HUES48 (cell line): ENCODE results near the gene APBB2.

Source experiments
- H3K27ac ChIP-seq: one replicate; pipeline ENCODE4 v1.7.0; 2013; ENCODE audit warnings: low read depth, low read length, inconsistent platforms
- H3K27me3 ChIP-seq: 2 replicates; pipeline ENCODE4 v1.6.1; 2013; ENCODE audit warnings: mild to moderate bottlenecking, low read length; ENCODE audit not compliant: control insufficient read depth, insufficient read depth
- H3K36me3 ChIP-seq: 2 replicates; pipeline ENCODE4 v1.6.1; 2013; ENCODE audit warnings: low read length; ENCODE audit not compliant: control insufficient read depth, insufficient read depth
- H3K4me1 ChIP-seq: 2 replicates; pipeline ENCODE4 v1.6.1; 2013; ENCODE audit warnings: mild to moderate bottlenecking, low read length; ENCODE audit not compliant: control insufficient read depth, insufficient read depth
- H3K4me3 ChIP-seq: 2 replicates; pipeline ENCODE4 v1.5.1; 2013; ENCODE audit warnings: mild to moderate bottlenecking, low read depth, low read length
- H3K9ac ChIP-seq: 2 replicates; pipeline ENCODE4 v1.6.1; 2013; ENCODE audit warnings: mild to moderate bottlenecking, low read depth, low read length, moderate library complexity
- H3K9me3 ChIP-seq: 2 replicates; pipeline ENCODE4 v1.6.1; 2013; ENCODE audit warnings: low read length; ENCODE audit not compliant: control insufficient read depth, insufficient read depth

The APBB2 gene

GRCh38 chr4:41095973-41096372 is 118.4 kb downstream of the APBB2 start:
- Histone ChIP-seq H3K4me1 (peaks cover 6% of the 10 kb centered on the region; the same call in 1 of the 2 replicates), H3K27me3 (no peaks in the 10 kb centered on the region), H3K27ac (no peak overlapping the region), H3K9me3 (no peaks in the 10 kb centered on the region), H3K4me3 (no peak overlapping the region), H3K9ac (no peak overlapping the region), H3K36me3 (no peaks in the 10 kb centered on the region)

GRCh38 chr4:41095192-41095872 is 119.0 kb downstream of the APBB2 start:
- Histone ChIP-seq H3K4me3 (no peak overlapping the region), H3K9ac (no peak overlapping the region), H3K27me3 (no peaks in the 10 kb centered on the region), H3K27ac (no peak overlapping the region), H3K4me1 (peaks cover 6% of the 10 kb centered on the region; the same call in 1 of the 2 replicates), H3K9me3 (no peaks in the 10 kb centered on the region), H3K36me3 (no peaks in the 10 kb centered on the region)

- no peaks in the 10 kb centered on the region for H3K4me1 ChIP-seq
- no peaks in the 10 kb centered on the region for H3K27me3 ChIP-seq
- no peak overlapping the region for H3K27ac ChIP-seq
- no peaks in the 10 kb centered on the region for H3K9me3 ChIP-seq
- H3K9ac ChIP-seq: no peak overlapping the region
- no peaks in the 10 kb centered on the region for H3K36me3 ChIP-seq
- H3K4me3 ChIP-seq: no peak overlapping the region
Observed at GRCh38 chr4:41092128-41092527, 122.2 kb downstream of the APBB2 start.

- no peak overlapping the region for H3K4me3 ChIP-seq
- H3K9ac ChIP-seq: no peak overlapping the region
- H3K36me3 ChIP-seq: no peaks in the 10 kb centered on the region
- no peaks in the 10 kb centered on the region for H3K27me3 ChIP-seq
- no peak overlapping the region for H3K27ac ChIP-seq
- H3K9me3 ChIP-seq: no peaks in the 10 kb centered on the region
- H3K4me1 ChIP-seq: peaks cover 5% of the 10 kb centered on the region; the same call in 1 of the 2 replicates
Observed at GRCh38 chr4:41081847-41082246, 132.5 kb downstream of the APBB2 start.

- H3K9ac ChIP-seq: no peak overlapping the region
- H3K27ac ChIP-seq: no peak overlapping the region
Observed at GRCh38 chr4:41080976-41081375, 133.4 kb downstream of the APBB2 start.

GRCh38 chr4:41079881-41080560 is 134.3 kb downstream of the APBB2 start:
- H3K9me3 ChIP-seq: no peaks in the 10 kb centered on the region
- H3K27ac ChIP-seq: no peak overlapping the region
- no peak overlapping the region for H3K4me3 ChIP-seq
- no peak overlapping the region for H3K9ac ChIP-seq
- peaks cover 5% of the 10 kb centered on the region; the same call in 1 of the 2 replicates for H3K4me1 ChIP-seq
- no peaks in the 10 kb centered on the region for H3K36me3 ChIP-seq
- no peaks in the 10 kb centered on the region for H3K27me3 ChIP-seq

More at GRCh38 chr4:41080976-41081375, 133.4 kb downstream of the APBB2 start:
- no peaks in the 10 kb centered on the region for H3K27me3 ChIP-seq
- H3K4me1 ChIP-seq: peaks cover 5% of the 10 kb centered on the region; the same call in 1 of the 2 replicates
- no peaks in the 10 kb centered on the region for H3K9me3 ChIP-seq
- H3K36me3 ChIP-seq: no peaks in the 10 kb centered on the region
- no peak overlapping the region for H3K4me3 ChIP-seq

GRCh38 chr4:41077628-41078027 is 136.7 kb downstream of the APBB2 start:
- H3K9ac ChIP-seq: no peak overlapping the region
- H3K4me1 ChIP-seq: peaks cover 11% of the 10 kb centered on the region
- no peaks in the 10 kb centered on the region for H3K36me3 ChIP-seq
- H3K27me3 ChIP-seq: no peaks in the 10 kb centered on the region
- H3K27ac ChIP-seq: no peak overlapping the region
- H3K9me3 ChIP-seq: no peaks in the 10 kb centered on the region
- no peak overlapping the region for H3K4me3 ChIP-seq

- Histone ChIP-seq H3K27ac (no peak overlapping the region), H3K36me3 (no peaks in the 10 kb centered on the region), H3K9ac (no peak overlapping the region), H3K27me3 (no peaks in the 10 kb centered on the region), H3K9me3 (no peaks in the 10 kb centered on the region), H3K4me1 (peaks cover 22% of the 10 kb centered on the region), H3K4me3 (no peak overlapping the region)
Observed at GRCh38 chr4:41076481-41076880, 137.9 kb downstream of the APBB2 start.

- no peaks in the 10 kb centered on the region for H3K27me3 ChIP-seq
- no peak overlapping the region for H3K9ac ChIP-seq
- no peak overlapping the region for H3K27ac ChIP-seq
- H3K36me3 ChIP-seq: no peaks in the 10 kb centered on the region
- H3K9me3 ChIP-seq: no peaks in the 10 kb centered on the region
- peaks cover 36% of the 10 kb centered on the region for H3K4me1 ChIP-seq
- no peak overlapping the region for H3K4me3 ChIP-seq
Observed at GRCh38 chr4:41074215-41074614, 140.1 kb downstream of the APBB2 start.

- H3K27ac ChIP-seq: no peak overlapping the region
- H3K4me1 ChIP-seq: peaks cover 38% of the 10 kb centered on the region
- no peak overlapping the region for H3K9ac ChIP-seq
- no peaks in the 10 kb centered on the region for H3K9me3 ChIP-seq
- no peaks in the 10 kb centered on the region for H3K27me3 ChIP-seq
- no peak overlapping the region for H3K4me3 ChIP-seq
- no peaks in the 10 kb centered on the region for H3K36me3 ChIP-seq
Observed at GRCh38 chr4:41072021-41072777, 142.1 kb downstream of the APBB2 start.
